NCI-H460 (cell line): ENCODE measurements around the gene FSIP2. TPM values are rescaled to one million over a fixed set of nuclear protein-coding genes. Genes with fewer than 3 reads are reported as not detected.
"Not testable (repeated sequence)": the region's sequence is repeated elsewhere in the genome, so short reads cannot be mapped to it uniquely, and the experiment has no call there.

Experiments used
- DNase-seq: peaks from one replicate; pipeline ENCODE4 v3.0.0-alpha.2; 2016; ENCODE audit warnings: low read depth; ENCODE audit errors: extremely low read depth
- total RNA-seq: library from RNA; depleted of rRNA; stranded (reverse); fragments of >200 nt; shearing (Covaris generic); gene quantifications from 2 replicates; pipeline ENCODE4 v1.2.3, GENCODE V29; 2014

FSIP2 gene
- total RNA-seq, 1 experiment from 2014 or later: 0.05 TPM

GRCh38 chr2:185806783-185807182 lies 68.2 kb downstream of the FSIP2 start:
- DNase-seq: no peak

DNA sequence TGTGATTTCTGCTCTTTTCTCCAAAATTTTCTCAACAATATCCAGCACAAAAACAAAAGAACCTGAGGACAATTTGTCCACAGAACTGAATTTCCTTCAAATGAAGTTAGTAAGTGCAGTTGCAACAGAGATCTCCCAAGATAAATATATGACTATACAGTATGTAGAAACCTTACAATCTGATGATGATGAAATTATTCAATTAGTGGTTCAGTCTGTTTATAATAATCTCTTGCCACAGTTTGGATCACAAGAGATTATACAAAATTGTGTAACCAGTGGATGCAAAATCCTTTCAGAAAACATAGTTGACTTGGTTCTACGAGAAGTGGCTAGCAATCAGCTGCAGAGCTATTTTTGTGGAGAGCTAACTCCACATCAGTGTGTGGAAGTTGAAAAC lies 68.7 kb downstream of the FSIP2 start:
- no peak for DNase-seq

DNA sequence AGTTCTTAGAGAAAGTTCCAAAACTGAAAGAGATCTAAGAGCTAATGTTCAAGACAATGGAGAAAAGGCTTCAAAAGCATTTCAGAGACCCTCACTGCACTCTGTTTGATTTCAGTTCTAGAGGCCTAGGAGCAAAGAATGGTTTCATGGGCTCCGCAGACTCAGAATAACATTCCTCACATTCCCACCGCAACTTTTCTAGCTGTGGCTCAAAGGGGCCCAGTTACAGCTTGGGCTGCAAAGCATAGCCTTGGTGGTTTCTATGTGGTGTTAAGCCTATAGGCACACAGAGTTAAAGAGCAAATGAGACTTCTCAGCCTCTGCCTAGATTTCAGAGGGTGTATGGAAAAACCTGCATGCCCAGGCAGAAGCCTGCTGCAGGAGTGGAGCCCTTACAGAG lies 73.0 kb downstream of the FSIP2 start:
- DNase-seq: no peak

- DNase-seq: no peak
These were observed 75.1 kb downstream of the FSIP2 start for GRCh38 chr2:185813707-185814106.

- DNase-seq: no peak
These were observed 79.4 kb downstream of the FSIP2 start for GRCh38 chr2:185817991-185818390.

DNA sequence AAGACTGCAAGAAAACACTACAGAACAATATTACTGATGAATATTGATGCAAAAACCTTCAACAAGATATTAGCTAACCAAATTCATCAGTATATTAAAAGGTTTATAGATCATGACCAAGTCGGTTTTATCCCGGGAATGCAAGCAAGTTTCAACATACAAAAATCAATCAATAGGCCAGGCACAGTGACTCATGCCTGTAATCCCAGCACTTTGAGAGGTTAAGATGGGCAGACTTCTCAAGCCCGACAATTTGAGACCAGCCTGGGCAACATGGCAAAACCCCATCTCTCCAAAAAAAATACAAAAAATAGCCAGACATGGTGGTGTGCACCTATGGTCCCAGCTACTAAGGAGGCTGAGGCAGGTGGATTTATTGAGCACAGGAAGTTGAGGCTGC lies 82.9 kb downstream of the FSIP2 start:
- DNase-seq: no peak

DNA sequence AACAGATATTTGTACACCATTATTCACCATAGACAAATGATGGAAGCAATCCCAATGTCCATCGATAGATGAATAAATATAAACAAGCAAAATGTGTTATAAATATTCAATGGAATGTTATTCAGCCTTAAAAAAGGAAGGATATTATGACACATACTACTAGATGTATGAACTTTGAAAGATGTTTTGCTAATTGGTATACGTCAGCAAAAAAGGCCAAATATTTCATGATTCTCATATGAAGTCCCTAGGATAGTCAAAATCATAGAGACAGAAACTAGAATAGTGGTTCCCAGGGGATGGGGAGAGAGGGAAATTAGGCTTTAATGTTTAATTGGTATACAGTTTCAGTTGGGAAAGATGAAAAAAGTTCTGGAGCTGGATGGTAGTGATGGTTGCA lies 85.2 kb downstream of the FSIP2 start:
- no peak for DNase-seq

- no peak for DNase-seq
These were observed 87.0 kb downstream of the FSIP2 start for GRCh38 chr2:185825557-185825956.

- DNase-seq: no peak
These were observed 89.7 kb downstream of the FSIP2 start for GRCh38 chr2:185828326-185828725.

GRCh38 chr2:185833864-185834263 lies 95.3 kb downstream of the FSIP2 start:
- no peak for DNase-seq

DNA sequence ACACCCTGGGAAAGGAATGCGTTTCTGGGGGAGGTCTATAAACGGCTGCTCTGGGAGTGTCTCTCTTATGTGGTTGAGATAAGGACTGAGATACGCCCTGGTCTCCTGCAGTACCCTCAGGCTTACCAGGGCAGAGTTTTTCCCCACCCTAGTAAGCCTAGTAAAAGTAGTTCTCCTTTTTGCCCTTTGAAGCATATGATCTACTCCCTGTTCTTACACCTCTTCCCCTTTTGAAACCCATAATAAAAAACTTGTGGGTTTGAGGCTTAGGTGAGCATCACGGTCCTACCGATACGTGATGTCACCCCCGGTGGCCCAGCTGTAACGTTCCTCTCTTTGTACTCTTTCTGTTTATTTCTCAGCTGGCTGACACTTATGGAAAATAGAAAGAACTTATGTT lies 97.4 kb downstream of the FSIP2 start:
- no peak for DNase-seq

DNA sequence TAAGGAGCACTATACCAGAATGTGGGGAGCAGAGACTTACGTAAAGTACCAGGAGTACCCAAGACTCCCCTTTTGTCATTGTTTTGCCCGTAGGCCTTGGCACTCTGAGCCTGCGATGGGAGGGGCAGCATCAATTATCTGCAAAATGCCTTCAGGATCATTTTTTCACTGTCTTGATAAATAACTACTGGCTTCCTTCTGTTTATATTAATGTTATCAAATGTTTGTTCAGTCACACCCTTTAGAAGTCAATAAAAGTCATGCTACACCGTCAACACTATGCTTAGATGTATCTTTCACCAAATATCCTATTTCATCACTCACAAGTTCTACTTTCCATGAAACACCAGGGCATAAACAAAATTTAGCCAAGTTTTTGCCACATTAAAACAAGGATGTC lies 116.3 kb downstream of the FSIP2 start:
- DNase-seq: peak; percentile 60

- DNase-seq: no peak
These were observed 119.1 kb downstream of the FSIP2 start for GRCh38 chr2:185857691-185858090.

- DNase-seq: no peak
These were observed 120.9 kb downstream of the FSIP2 start for GRCh38 chr2:185859506-185859905.

GRCh38 chr2:185860321-185860720 lies 121.7 kb downstream of the FSIP2 start:
- DNase-seq: no peak

DNA sequence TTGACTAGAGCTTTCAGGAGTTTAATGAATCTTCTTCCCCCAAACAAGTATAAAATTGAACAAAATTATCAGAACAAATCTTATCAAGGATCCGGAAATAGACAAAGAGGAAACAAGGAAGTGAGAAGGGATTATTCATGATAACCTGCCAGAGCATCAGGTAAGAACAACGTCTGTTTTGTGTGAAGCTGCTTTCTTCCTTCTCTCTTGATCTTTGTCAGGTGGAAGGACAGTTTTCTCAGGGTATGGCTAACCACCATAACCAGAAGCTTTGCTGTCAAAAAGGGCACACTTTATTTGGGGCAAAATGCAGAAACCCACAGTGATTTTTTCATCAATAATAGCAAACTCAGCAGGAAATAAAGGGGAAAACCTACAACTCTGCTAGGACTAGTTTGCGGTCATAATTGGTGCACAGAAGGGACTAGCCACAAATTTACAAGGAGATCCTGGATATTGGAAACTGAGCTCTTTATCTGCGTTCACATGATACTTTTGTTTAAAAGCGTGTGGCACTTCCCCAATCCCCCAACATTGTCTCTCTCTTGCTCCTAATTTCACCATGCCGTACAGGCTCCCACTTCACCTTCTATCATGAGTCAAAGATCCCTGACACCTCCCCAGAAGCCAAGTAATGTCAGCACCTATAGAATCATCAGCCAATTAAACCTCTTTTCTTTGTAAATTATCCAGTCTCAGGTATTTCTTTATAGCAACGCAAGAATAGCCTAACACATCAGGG lies 124.2 kb downstream of the FSIP2 start:
- no peak for DNase-seq

- DNase-seq: not testable (repeated sequence)
These were observed 126.1 kb downstream of the FSIP2 start for GRCh38 chr2:185864468-185865260.

DNA sequence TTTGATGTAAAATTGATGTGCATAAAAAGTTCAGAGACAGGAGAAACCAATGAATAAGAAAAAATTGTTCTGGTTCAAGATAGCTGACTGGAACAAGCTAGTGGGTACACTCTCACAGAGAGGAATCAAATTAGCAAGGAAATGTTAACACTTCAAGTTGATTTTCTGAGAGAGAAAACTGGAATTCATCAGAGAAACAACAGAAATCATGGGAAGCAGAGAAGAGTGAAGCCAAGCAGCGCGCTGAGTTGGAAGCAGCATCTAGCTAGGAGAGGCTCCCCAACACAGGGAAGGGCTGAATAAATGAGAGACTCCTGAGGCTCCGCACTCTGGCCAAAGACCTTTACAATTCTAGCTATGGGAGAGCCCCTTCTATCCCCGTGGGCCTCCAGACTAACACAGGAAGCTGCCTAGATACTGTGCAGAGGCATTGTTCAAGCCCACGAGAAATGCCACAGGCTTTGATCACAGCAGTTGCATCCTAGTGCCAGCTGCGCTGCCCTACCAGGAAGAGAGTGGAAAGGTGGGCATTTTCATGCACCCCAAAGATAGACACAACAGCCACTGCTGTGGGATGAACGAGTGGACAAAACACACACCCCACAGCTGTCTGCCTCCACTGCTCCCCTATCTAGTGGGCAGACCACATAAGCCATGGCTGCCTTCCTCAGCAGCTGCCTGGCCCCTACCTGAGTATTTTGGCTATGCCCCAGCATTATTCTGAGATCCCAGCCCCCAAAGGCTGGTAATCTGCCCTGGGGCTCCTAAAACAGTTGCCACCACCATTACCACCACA lies 136.7 kb downstream of the FSIP2 start:
- DNase-seq: no peak

DNA sequence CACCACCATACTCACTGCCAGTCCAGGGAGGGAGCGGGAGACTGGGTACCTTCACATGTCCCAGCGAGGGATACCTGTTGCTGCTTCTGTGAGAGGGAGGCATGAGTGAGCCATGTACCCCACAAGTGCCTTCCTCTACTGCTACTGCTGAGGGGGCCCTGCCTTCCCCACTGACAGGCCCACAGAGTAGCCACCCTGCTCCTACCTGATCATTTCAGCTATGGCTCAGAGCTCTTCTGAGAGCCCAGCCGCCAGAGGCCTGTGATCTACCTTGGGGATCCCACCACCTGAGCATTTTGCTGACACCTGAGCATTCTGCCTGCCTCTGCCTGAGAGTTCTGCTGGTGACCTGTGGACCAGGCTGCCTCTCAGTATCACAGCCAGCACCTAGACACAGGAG lies 137.6 kb downstream of the FSIP2 start:
- no peak for DNase-seq

DNA sequence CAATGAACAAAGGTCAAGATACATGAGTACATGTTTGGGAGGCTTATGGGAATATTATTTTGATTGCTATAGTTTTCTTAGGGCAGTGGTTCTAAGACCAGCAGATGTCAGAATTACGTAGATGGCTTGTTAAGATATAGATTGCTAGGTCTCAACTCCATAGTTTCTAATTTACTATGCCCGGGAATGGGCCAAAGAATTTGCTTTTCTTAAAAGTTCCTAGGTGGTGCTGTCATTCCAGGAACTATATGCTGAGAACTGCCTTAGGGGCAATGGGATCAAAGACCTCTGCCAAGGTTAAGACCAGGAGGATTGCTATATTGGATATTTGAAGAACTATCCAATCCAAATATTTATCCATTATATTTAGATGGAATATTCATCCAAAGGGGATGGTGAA lies 141.8 kb downstream of the FSIP2 start:
- no peak for DNase-seq
